Panc1 (cell line): ENCODE results near the gene WDR7. TPM values are rescaled to one million over a fixed set of nuclear protein-coding genes. Genes with fewer than 3 reads are reported as not detected.

Experiments used
- ATAC-seq: fragments of 200-7000 bp; cut with Tn5 transposase; 2 replicates; pipeline ENCODE4 v1.9.1; 2020; ENCODE audit warnings: mild to moderate bottlenecking, moderate library complexity
- BruUV-seq: library from RNA; stranded (reverse); fragments of 400-500 nt; replicated peaks from 2 replicates; lab custom pipeline; 2021; lab: Mats Ljungman, UMichigan
- CTCF ChIA-PET: fragments of 300-600 bp; sonication (Branson Sonifier 250); formaldehyde crosslinking; loops from one replicate; lab custom pipeline; 2022; ENCODE audit warnings: antibody characterized with exemption; lab: Charles Lee
- POLR2A ChIA-PET: fragments of 300-600 bp; sonication (Branson Sonifier 250); formaldehyde crosslinking; loops from one replicate; lab custom pipeline; 2022; ENCODE audit warnings: antibody characterized with exemption; lab: Charles Lee
- DNase-seq: peaks from one replicate; pipeline ENCODE4 v3.0.0-alpha.2; 2010; ENCODE audit warnings: low read depth, low spot score
- H3K27ac ChIP-seq: 2 replicates; pipeline ENCODE4 v1.5.1; 2011; ENCODE audit warnings: mild to moderate bottlenecking, low read length, inconsistent platforms
- H3K27me3 ChIP-seq: fragments of 200-500 bp; sonication (Bioruptor generic); 2 replicates; pipeline ENCODE4 v1.6.0; 2014; ENCODE audit warnings: low read length, inconsistent platforms; ENCODE audit not compliant: control insufficient read depth, insufficient read depth
- H3K36me3 ChIP-seq: fragments of 200-500 bp; sonication (Bioruptor generic); 2 replicates; pipeline ENCODE4 v1.5.1; 2014; ENCODE audit warnings: inconsistent platforms, mild to moderate bottlenecking, low read length, moderate library complexity; ENCODE audit not compliant: control insufficient read depth, insufficient read depth
- H3K4me1 ChIP-seq: 2 replicates; pipeline ENCODE4 v1.5.1; 2011; ENCODE audit warnings: inconsistent platforms, mild to moderate bottlenecking, low read length, moderate library complexity; ENCODE audit not compliant: control insufficient read depth, insufficient read depth
- H3K4me3 ChIP-seq, 2 experiments: 2 replicates each; pipeline ENCODE4 v1.5.1; 2011 to 2012; ENCODE audit warnings: low read depth in 2 of 2, low read length in 2 of 2, mild to moderate bottlenecking in 2 of 2, inconsistent platforms in 1 of 2, moderate library complexity in 1 of 2
- H3K9me3 ChIP-seq: fragments of 200-500 bp; sonication (Bioruptor generic); 2 replicates; pipeline ENCODE4 v1.5.1; 2014; ENCODE audit warnings: low read depth, mild to moderate bottlenecking, inconsistent platforms, low read length, moderate library complexity; ENCODE audit not compliant: control insufficient read depth, insufficient read depth
- POLR2AphosphoS5 ChIP-seq: IDR thresholded peaks from 2 replicates; pipeline ENCODE4 v1.6.1; 2012; ENCODE audit warnings: mild to moderate bottlenecking, low read depth, low read length, moderate library complexity
- REST ChIP-seq, 2 experiments: IDR thresholded peaks; 2 replicates each; pipeline ENCODE4 v1.6.1; 2011 to 2012; ENCODE audit warnings: low read depth in 2 of 2, control low read depth in 1 of 2, low read length in 1 of 2, mild to moderate bottlenecking in 1 of 2, moderate library complexity in 1 of 2; ENCODE audit not compliant: insufficient read depth in 1 of 2
- SIN3A ChIP-seq: IDR thresholded peaks from 2 replicates; pipeline ENCODE4 v1.6.1; 2012; ENCODE audit warnings: low read depth, mild to moderate bottlenecking, low read length, moderate library complexity, borderline replicate concordance; ENCODE audit not compliant: insufficient read depth
- TCF7L2 ChIP-seq: IDR thresholded peaks from 2 replicates; pipeline ENCODE4 v1.6.1; 2011; ENCODE audit warnings: mild to moderate bottlenecking, low read depth, low read length, inconsistent platforms
- in situ Hi-C: cut with HindIII; loops from 2 replicates; pipeline ENCODE4 v1.10.0; 2016; ENCODE audit warnings: low sequenced_read_pairs, low pct_unique_long_range_greater_than_20kb
- intact Hi-C: fragments of 100-400 bp; cut with micrococcal nuclease; formaldehyde crosslinking; loops from one replicate; pipeline ENCODE4 v1.10.0; 2022; ENCODE audit not compliant: unreplicated experiment
- total RNA-seq: library from RNA; stranded (reverse); gene quantifications from one replicate; pipeline ENCODE4 v1.2.1, GENCODE V29; 2021; ENCODE audit not compliant: unreplicated experiment
- TF ChIP-seq, protein P1 (sequence below): fragments of 450-650 bp; IDR thresholded peaks from 2 replicates; pipeline ENCODE4 v1.5.1; 2017; ENCODE audit warnings: mild to moderate bottlenecking

Gene WDR7
- total RNA-seq, 1 experiment from 2014 or later, result 12.3 TPM

DNA sequence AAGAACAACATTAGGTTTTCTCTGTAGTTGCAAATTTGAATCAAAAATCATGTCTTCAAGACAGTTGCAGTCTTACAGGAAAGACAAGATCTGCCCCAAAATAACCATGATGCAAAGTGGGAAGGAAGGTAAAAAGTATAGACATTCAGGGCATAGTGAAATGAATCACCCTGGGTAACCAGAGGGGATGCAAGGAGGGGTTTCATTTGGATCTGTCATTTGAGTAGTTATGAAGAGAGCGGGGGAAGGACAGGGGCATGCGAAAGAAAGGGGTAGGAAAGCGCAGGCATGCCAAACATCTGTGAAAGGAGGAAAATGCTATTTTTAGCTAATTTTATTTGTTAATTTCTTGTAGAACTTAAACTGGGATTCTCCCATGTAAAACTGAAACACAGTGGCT, 276.6 kb downstream of the WDR7 start:
- Histone ChIP-seq H3K27ac (no peak overlapping the region), H3K27me3 (no peaks in the 10 kb centered on the region), H3K36me3 (no peaks in the 10 kb centered on the region), H3K4me1 (no peaks in the 10 kb centered on the region), H3K4me3 (no peak overlapping the region), H3K9me3 (no peaks in the 10 kb centered on the region)
- BruUV-seq, result no TSS peak
- DNase-seq (no peak), ATAC-seq (no peak)
- ChIA-PET CTCF (no interaction called here), POLR2A (no interaction called here)
- in situ Hi-C loops (no loop called here), intact Hi-C loops (no loop called here)
- TF ChIP-seq REST (IDR thresholded peaks at IDR 0.05; ENCODE audit: insufficient read depth in 1 of 2, low read depth in 2 of 2, low read length in 1 of 2) (no peak), POLR2AphosphoS5 (no peak), SIN3A (no peak), TCF7L2 (no peak)
- TF ChIP-seq, protein P1, sequence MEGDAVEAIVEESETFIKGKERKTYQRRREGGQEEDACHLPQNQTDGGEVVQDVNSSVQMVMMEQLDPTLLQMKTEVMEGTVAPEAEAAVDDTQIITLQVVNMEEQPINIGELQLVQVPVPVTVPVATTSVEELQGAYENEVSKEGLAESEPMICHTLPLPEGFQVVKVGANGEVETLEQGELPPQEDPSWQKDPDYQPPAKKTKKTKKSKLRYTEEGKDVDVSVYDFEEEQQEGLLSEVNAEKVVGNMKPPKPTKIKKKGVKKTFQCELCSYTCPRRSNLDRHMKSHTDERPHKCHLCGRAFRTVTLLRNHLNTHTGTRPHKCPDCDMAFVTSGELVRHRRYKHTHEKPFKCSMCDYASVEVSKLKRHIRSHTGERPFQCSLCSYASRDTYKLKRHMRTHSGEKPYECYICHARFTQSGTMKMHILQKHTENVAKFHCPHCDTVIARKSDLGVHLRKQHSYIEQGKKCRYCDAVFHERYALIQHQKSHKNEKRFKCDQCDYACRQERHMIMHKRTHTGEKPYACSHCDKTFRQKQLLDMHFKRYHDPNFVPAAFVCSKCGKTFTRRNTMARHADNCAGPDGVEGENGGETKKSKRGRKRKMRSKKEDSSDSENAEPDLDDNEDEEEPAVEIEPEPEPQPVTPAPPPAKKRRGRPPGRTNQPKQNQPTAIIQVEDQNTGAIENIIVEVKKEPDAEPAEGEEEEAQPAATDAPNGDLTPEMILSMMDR, result no peak

DNA sequence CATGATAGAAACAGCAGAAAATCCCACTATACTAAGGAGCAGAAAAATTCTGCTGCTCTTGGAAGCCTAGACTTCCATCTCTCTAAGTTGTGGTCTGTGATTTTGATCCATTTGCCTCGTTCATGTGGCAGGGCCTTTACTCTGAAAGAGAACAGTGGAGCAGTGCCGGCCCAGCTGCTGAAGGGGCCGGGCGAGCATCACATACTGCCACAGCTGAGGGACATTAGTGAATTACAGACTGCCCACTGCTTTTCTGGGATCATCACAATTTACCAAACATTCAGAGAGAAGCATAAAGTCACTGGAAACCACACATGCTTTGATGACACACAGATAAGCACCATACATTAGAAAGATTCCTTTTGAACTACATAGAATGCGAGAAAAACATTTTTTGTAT, 278.7 kb downstream of the WDR7 start:
- Histone ChIP-seq H3K4me1 (no peaks in the 10 kb centered on the region), H3K4me3 (no peak overlapping the region), H3K9me3 (no peaks in the 10 kb centered on the region), H3K27me3 (no peaks in the 10 kb centered on the region), H3K36me3 (no peaks in the 10 kb centered on the region), H3K27ac (no peak overlapping the region)
- BruUV-seq, result no TSS peak
- intact Hi-C loops (no loop called here), in situ Hi-C loops (no loop called here)
- ChIA-PET CTCF (no interaction called here), POLR2A (no interaction called here)
- DNase-seq (no peak), ATAC-seq (no peak)
- TF ChIP-seq REST (IDR thresholded peaks at IDR 0.05; ENCODE audit: insufficient read depth in 1 of 2, low read depth in 2 of 2, low read length in 1 of 2), result no peak
- no peak for TF ChIP-seq TCF7L2
- TF ChIP-seq, protein P1, result no peak
- no peak for TF ChIP-seq SIN3A
- no peak for TF ChIP-seq POLR2AphosphoS5
